ENCODE results near the gene PATL1. TPM values are rescaled to one million over a fixed set of nuclear protein-coding genes. Genes with fewer than 3 reads are reported as not detected.

Gene PATL1
- total RNA-seq, 4 donors from 2014 or later: 13.5 to 93.9 (median 20.9) TPM

GRCh38 chr11:59674291-59674690, 5.5 kb upstream of the PATL1 start:
- no peak for DNase-seq
- Histone ChIP-seq H3K4me1 (peaks cover 6 to 15% (median 9%) of the 10 kb centered on the region in 4 donors), H3K9me3 (no peaks in the 10 kb centered on the region), H3K4me3 (no peak overlapping the region), H3K36me3 (no peaks in the 10 kb centered on the region), H3K27ac (no peak overlapping the region), H3K27me3 (no peaks in the 10 kb centered on the region)
- intact Hi-C loops (cut with DNase I; ENCODE audit: low total_unique reads): no loop called here
- in situ Hi-C loops (cut with MboI; ENCODE audit: low pct_ligation_motif_present in 1 of 4, low pct_unique_long_range_greater_than_20kb in 1 of 4, low sequenced_read_pairs in 3 of 4): loop anchor here in 3 of 4 donors (10.0 kb wide), 2 partner anchors 129 to 139 kb away; no protein-coding TSS in a partner anchor
- TF ChIP-seq POLR2A (IDR thresholded peaks at IDR 0.05) (no peak), POLR2AphosphoS5 (IDR thresholded peaks at IDR 0.05) (no peak), EP300 (IDR thresholded peaks at IDR 0.05; ENCODE audit: low read depth) (no peak), CTCF (IDR thresholded peaks at IDR 0.05) (no peak)
- 73 to 78% methylated on average over 2 of the region's 2 CpGs for WGBS, 2 donors (ENCODE audit: low coverage in 1 of 2)

GRCh38 chr11:59673291-59673690, 4.5 kb upstream of the PATL1 start:
- no peak overlapping the region for H3K27ac ChIP-seq
- in situ Hi-C loops (cut with MboI; ENCODE audit: low pct_ligation_motif_present in 1 of 4, low pct_unique_long_range_greater_than_20kb in 1 of 4, low sequenced_read_pairs in 3 of 4) (loop anchor here in 3 of 4 donors (10.0 kb wide), 2 partner anchors 128 to 138 kb away; no protein-coding TSS in a partner anchor), intact Hi-C loops (cut with DNase I; ENCODE audit: low total_unique reads) (no loop called here)
- H3K4me3 ChIP-seq: no peak overlapping the region
- peaks cover 6 to 15% (median 9%) of the 10 kb centered on the region in 4 donors for H3K4me1 ChIP-seq
- no peaks in the 10 kb centered on the region for H3K9me3 ChIP-seq
- TF ChIP-seq CTCF (IDR thresholded peaks at IDR 0.05) (no peak), EP300 (IDR thresholded peaks at IDR 0.05; ENCODE audit: low read depth) (no peak), POLR2A (IDR thresholded peaks at IDR 0.05) (no peak), POLR2AphosphoS5 (IDR thresholded peaks at IDR 0.05) (no peak)
- no peaks in the 10 kb centered on the region for H3K27me3 ChIP-seq
- H3K36me3 ChIP-seq: no peaks in the 10 kb centered on the region
- no peak for DNase-seq
- WGBS, 2 donors (ENCODE audit: low coverage in 1 of 2): 90 to 95% methylated on average over 2 of the region's 2 CpGs

GRCh38 chr11:59671471-59671870, 2.6 kb upstream of the PATL1 start:
- in situ Hi-C loops (cut with MboI; ENCODE audit: low pct_ligation_motif_present in 1 of 4, low pct_unique_long_range_greater_than_20kb in 1 of 4, low sequenced_read_pairs in 3 of 4): loop anchor here in 3 of 4 donors (10.0 kb wide), 2 partner anchors 127 to 137 kb away; no protein-coding TSS in a partner anchor
- peaks cover 0 to 3% (median 1%) of the 10 kb centered on the region in 4 donors for H3K36me3 ChIP-seq
- peaks cover 6 to 31% (median 23%) of the 10 kb centered on the region in 4 donors for H3K4me1 ChIP-seq
- WGBS, 2 donors (ENCODE audit: low coverage in 1 of 2): 92 to 93% methylated on average over 5 to 11 of the region's 11 CpGs
- H3K27me3 ChIP-seq: no peaks in the 10 kb centered on the region
- no peak overlapping the region for H3K4me3 ChIP-seq
- H3K9me3 ChIP-seq: no peaks in the 10 kb centered on the region
- DNase-seq: no peak
- H3K27ac ChIP-seq: no peak overlapping the region
- TF ChIP-seq EP300 (IDR thresholded peaks at IDR 0.05; ENCODE audit: low read depth): no peak
- no peak for TF ChIP-seq POLR2A (IDR thresholded peaks at IDR 0.05)
- no peak for TF ChIP-seq CTCF (IDR thresholded peaks at IDR 0.05)
- no peak for TF ChIP-seq POLR2AphosphoS5 (IDR thresholded peaks at IDR 0.05)
- intact Hi-C loops (cut with DNase I; ENCODE audit: low total_unique reads): no loop called here

- DNase-seq: peak; percentile 42
- Histone ChIP-seq H3K27me3 (no peaks in the 10 kb centered on the region), H3K27ac (peak overlapping the region; percentile 95 to 99 (median 98)), H3K36me3 (peaks cover 0 to 21% (median 11%) of the 10 kb centered on the region in 4 donors), H3K4me3 (peak overlapping the region; percentile 67 to 97 (median 68)), H3K4me1 (peaks cover 6 to 35% (median 24%) of the 10 kb centered on the region in 4 donors), H3K9me3 (no peaks in the 10 kb centered on the region)
- intact Hi-C loops (cut with DNase I; ENCODE audit: low total_unique reads): loop anchor here (5.0 kb wide), 1 partner anchor 52 kb away; the partner anchor contains the start of gene OSBP
- in situ Hi-C loops (cut with MboI; ENCODE audit: low pct_ligation_motif_present in 1 of 4, low pct_unique_long_range_greater_than_20kb in 1 of 4, low sequenced_read_pairs in 3 of 4): loop anchor here in 3 of 4 donors (5.0 to 10.0 kb wide), 3 partner anchors 52 to 135 kb away; partner anchors contain the start of gene OSBP (in 1 of the 3)
- 8 to 11% methylated on average over 6 to 22 of the region's 22 CpGs for WGBS, 2 donors (ENCODE audit: low coverage in 1 of 2)
- TF ChIP-seq CTCF (IDR thresholded peaks at IDR 0.05): no peak
- TF ChIP-seq POLR2AphosphoS5 (IDR thresholded peaks at IDR 0.05): no peak
- TF ChIP-seq POLR2A (IDR thresholded peaks at IDR 0.05): no peak
- no peak for TF ChIP-seq EP300 (IDR thresholded peaks at IDR 0.05; ENCODE audit: low read depth)
Measured at GRCh38 chr11:59669611-59670009, 773 bp upstream of the PATL1 start.

Data from transverse colon (tissue), 4 donors.